ENCODE data around the gene CCDC27.
"Not testable (repeated sequence)": the region's sequence is repeated elsewhere in the genome, so short reads cannot be mapped to it uniquely, and the experiment has no call there.

Gene CCDC27

DNA sequence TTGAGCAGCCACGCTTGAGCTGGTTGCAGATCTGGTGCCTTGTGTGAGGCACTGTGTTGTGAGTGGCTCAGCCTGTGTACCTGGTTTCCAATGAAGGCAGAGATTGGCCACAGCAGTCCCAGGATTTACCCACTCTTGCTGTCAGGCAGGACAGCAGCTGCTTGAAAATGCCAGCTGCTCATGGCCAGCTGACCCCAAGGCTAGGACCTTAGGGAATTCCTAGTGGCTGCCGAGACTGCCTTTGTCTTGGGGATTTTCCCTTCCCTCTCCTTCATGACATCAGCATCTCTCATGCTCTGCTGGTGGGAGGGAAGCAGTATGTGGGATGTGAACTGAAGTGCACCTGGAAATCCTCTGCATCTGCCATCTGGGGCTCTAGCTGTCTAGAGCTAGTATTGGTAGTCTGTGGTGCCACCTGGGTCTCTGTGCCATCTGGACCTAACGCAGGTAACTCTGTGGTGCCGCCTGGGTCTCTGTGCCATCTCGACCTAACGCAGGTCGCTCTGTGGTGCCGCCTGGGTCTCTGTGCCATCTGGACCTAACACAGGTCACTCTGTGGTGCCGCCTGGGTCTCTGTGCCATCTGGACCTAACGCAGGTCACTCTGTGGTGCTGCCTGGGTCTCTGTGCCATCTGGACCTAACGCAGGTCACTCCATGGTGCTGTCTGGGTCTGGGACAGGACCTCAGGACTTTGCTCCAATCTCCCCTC, 47.9 kb downstream of the CCDC27 start:
- Mint-ChIP-seq H3K9me3 (peaks cover 29% of the 10 kb centered on the region), H3K4me3 (no peak overlapping the region)

DNA sequence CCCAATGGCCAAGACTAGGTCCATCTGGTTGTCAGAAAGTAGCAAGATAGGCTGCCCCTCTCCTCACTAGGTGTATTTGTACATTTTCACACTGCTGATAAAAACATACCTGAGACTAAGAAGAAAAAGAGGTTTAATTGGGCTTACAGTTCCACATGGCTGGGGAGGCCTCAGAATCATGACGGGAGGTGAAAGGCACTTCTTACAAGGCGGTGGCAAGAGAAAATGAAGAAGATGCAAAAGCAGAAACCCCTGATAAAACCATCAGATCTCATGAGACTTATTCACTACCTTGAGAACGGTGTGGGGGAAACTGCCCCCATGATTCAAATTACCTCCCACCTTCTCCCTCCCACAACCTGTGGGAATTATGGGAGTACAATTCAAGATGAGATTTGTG, 48.5 kb downstream of the CCDC27 start:
- H3K4me3 Mint-ChIP-seq, DNase-seq: not testable (repeated sequence)

More for the DNA sequence above, 47.9 kb downstream of the CCDC27 start:
- H3K4me1 Mint-ChIP-seq = peaks cover 39% of the 10 kb centered on the region
- peaks cover 42% of the 10 kb centered on the region for H3K27me3 Mint-ChIP-seq (ENCODE audit: low read depth, poor library complexity)
- peaks cover under 1% of the 10 kb centered on the region for H3K36me3 Mint-ChIP-seq (ENCODE audit: low read depth)
- H3K27ac Mint-ChIP-seq = no peak overlapping the region
- TF ChIP-seq, protein P1, sequence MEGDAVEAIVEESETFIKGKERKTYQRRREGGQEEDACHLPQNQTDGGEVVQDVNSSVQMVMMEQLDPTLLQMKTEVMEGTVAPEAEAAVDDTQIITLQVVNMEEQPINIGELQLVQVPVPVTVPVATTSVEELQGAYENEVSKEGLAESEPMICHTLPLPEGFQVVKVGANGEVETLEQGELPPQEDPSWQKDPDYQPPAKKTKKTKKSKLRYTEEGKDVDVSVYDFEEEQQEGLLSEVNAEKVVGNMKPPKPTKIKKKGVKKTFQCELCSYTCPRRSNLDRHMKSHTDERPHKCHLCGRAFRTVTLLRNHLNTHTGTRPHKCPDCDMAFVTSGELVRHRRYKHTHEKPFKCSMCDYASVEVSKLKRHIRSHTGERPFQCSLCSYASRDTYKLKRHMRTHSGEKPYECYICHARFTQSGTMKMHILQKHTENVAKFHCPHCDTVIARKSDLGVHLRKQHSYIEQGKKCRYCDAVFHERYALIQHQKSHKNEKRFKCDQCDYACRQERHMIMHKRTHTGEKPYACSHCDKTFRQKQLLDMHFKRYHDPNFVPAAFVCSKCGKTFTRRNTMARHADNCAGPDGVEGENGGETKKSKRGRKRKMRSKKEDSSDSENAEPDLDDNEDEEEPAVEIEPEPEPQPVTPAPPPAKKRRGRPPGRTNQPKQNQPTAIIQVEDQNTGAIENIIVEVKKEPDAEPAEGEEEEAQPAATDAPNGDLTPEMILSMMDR (IDR thresholded peaks at IDR 0.05) = no peak
- no peak for DNase-seq

DNA sequence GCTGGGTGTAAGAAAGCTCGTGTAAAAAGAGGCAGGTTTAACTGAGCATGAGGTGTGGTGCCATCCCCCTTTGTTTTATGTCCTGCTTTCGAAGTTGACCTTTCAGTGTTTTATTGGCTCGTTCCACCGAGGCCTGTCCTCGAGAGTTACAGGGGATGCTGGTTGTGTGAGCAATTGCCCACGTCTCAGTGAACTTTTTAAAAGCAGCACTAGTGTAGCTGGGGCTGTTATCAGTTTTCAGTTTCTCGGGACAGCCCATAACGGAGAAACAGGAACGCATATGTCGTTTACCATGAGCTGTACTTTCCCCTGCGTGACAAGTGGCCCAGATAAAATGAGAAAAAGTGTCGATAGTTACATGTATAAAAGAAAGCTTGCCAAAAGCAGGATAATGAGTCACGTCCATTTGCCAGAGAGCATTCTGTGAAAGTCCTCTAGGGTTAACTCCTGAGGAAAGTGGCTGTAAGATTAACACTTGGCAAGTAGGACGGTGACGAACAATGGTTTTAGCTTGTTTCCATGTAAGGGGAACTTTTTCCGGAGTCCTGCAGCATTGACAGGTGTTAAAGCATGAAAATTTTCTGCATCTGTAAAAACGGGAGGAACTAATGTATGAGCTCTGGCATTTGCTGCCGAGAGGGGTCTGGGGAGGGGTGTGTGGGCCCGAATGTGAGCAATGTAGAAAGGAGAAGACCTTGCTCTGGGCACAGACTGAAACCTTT, 51.8 kb downstream of the CCDC27 start:
- Mint-ChIP-seq H3K27ac (peak overlapping the region; percentile 77), H3K9me3 (peaks cover 64% of the 10 kb centered on the region), H3K4me1 (peaks cover 28% of the 10 kb centered on the region), H3K4me3 (peak overlapping the region; percentile 36), H3K27me3 (ENCODE audit: low read depth, poor library complexity) (peaks cover 44% of the 10 kb centered on the region), H3K36me3 (ENCODE audit: low read depth) (peaks cover 11% of the 10 kb centered on the region)
- TF ChIP-seq, protein P1 (IDR thresholded peaks at IDR 0.05) = no peak
- no peak for DNase-seq

More for the DNA sequence above, 48.5 kb downstream of the CCDC27 start:
- H3K27me3 Mint-ChIP-seq (ENCODE audit: low read depth, poor library complexity) = peaks cover 44% of the 10 kb centered on the region
- H3K27ac Mint-ChIP-seq; H3K36me3 Mint-ChIP-seq (ENCODE audit: low read depth): not testable (repeated sequence)
- H3K9me3 Mint-ChIP-seq = peaks cover 36% of the 10 kb centered on the region
- H3K4me1 Mint-ChIP-seq = peaks cover 39% of the 10 kb centered on the region

DNA sequence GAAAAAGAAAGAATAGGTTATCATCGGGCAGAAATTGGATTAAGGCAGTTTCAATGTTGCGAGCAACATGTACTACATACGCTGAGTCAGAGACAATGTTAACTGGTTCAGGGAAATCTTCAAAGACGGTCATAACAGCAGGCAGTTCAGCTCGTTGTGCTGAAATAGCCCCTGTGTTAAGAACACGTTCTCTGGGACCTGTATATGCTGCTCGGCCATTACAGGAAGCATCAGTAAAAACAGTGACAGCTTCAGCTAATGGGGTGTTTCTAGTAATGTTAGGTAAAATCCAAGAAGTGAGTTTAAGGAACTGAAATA, 52.3 kb downstream of the CCDC27 start:
- H3K4me3 Mint-ChIP-seq, DNase-seq: not testable (repeated sequence)
- Mint-ChIP-seq H3K4me1 (peaks cover 28% of the 10 kb centered on the region), H3K27me3 (ENCODE audit: low read depth, poor library complexity) (peaks cover 39% of the 10 kb centered on the region), H3K27ac (peak overlapping the region; percentile 77), H3K36me3 (ENCODE audit: low read depth) (peaks cover 11% of the 10 kb centered on the region), H3K9me3 (peaks cover 64% of the 10 kb centered on the region)

DNA sequence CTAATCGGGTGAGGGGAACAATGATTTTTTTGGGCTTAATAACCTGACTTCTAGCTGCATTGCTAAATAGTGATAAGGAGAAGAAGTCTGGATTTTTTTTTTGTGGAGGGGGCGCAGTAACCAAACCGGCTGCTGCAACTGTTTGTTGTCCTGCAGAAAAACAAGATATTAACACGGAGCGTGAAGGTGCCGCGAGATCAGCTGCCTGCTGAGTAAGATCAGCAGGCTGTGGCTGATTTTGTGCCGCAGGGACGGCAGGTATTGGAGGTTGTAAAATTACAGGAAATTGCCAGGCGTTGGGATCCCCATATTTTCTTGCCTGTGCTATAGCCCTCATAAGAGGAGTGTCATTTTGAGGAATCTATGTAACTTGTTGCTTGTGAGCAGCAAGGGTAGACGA, 52.8 kb downstream of the CCDC27 start:
- H3K4me3 Mint-ChIP-seq = no peak overlapping the region
- peaks cover 23% of the 10 kb centered on the region for H3K4me1 Mint-ChIP-seq
- peaks cover 11% of the 10 kb centered on the region for H3K36me3 Mint-ChIP-seq (ENCODE audit: low read depth)
- H3K9me3 Mint-ChIP-seq = peaks cover 68% of the 10 kb centered on the region
- peaks cover 37% of the 10 kb centered on the region for H3K27me3 Mint-ChIP-seq (ENCODE audit: low read depth, poor library complexity)
- DNase-seq = no peak
- peak overlapping the region; percentile 42 for H3K27ac Mint-ChIP-seq
- TF ChIP-seq, protein P1 (IDR thresholded peaks at IDR 0.05) = no peak

DNA sequence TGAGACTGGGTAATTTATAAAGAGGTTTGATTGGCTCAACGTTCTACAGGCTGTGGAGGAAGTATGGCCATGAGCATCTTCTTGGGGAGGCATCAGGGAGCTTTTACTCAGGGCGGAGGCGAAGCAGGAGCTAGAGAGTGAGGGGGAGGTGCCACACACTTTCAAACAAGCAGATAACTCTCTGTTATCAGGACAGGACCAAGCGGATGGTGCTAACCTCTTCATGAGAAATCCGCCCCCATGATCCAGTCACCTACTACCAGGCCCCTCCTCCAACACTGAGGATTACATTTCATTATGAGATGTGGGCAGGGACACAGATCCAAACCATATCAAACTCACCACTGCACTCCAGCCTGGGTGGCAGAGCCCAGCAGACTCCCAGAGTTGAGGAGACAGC, 55.5 kb downstream of the CCDC27 start:
- no peak for DNase-seq
- no peak overlapping the region for H3K4me3 Mint-ChIP-seq
- H3K4me1 Mint-ChIP-seq = peaks cover 29% of the 10 kb centered on the region
- TF ChIP-seq, protein P1 (IDR thresholded peaks at IDR 0.05) = no peak
- peaks cover 16% of the 10 kb centered on the region for H3K27me3 Mint-ChIP-seq (ENCODE audit: low read depth, poor library complexity)
- no peak overlapping the region for H3K27ac Mint-ChIP-seq
- peaks cover 11% of the 10 kb centered on the region for H3K36me3 Mint-ChIP-seq (ENCODE audit: low read depth)
- H3K9me3 Mint-ChIP-seq = peaks cover 58% of the 10 kb centered on the region

Data from nephron progenitor cell (in vitro differentiated cells).